GM18951 (cell line): ENCODE data around the gene TBRG4.

Experiments used
- POLR2A ChIP-seq: IDR thresholded peaks from 4 replicates; pipeline ENCODE4 v1.6.1; 2011; ENCODE audit warnings: mild to moderate bottlenecking; ENCODE audit not compliant: insufficient read length, insufficient read depth; ENCODE audit errors: extremely low read depth
- in situ Hi-C: fragments of 300-500 bp; cut with MboI; formaldehyde crosslinking; loops from one replicate; pipeline ENCODE4 v1.12.0; 2022; ENCODE audit warnings: low sequenced_read_pairs, mixed read lengths, inconsistent platforms; ENCODE audit not compliant: unreplicated experiment

TBRG4 gene

GRCh38 chr7:45080265-45080957 lies 31.1 kb downstream of the TBRG4 start:
- in situ Hi-C loops: no loop called here

GRCh38 chr7:45078125-45078681 lies 33.3 kb downstream of the TBRG4 start:
- in situ Hi-C loops: no loop called here
- TF ChIP-seq POLR2A: peak; percentile 15

More at GRCh38 chr7:45080265-45080957, 31.1 kb downstream of the TBRG4 start:
- TF ChIP-seq POLR2A: no peak

GRCh38 chr7:45077579-45077978 lies 33.9 kb downstream of the TBRG4 start:
- TF ChIP-seq POLR2A: no peak
- in situ Hi-C loops: no loop called here

GRCh38 chr7:45076946-45077345 lies 34.6 kb downstream of the TBRG4 start:
- in situ Hi-C loops: no loop called here
- TF ChIP-seq POLR2A: no peak

- TF ChIP-seq POLR2A: peak; percentile 0
- in situ Hi-C loops: no loop called here
Measured at GRCh38 chr7:45075871-45076796, 35.4 kb downstream of the TBRG4 start.

GRCh38 chr7:45075355-45075644 lies 36.2 kb downstream of the TBRG4 start:
- TF ChIP-seq POLR2A: no peak
- in situ Hi-C loops: no loop called here

- in situ Hi-C loops: no loop called here
- no peak for TF ChIP-seq POLR2A
Measured at GRCh38 chr7:45074528-45075354, 36.8 kb downstream of the TBRG4 start.

GRCh38 chr7:45073786-45074527 lies 37.5 kb downstream of the TBRG4 start:
- in situ Hi-C loops: no loop called here
- TF ChIP-seq POLR2A: no peak

- TF ChIP-seq POLR2A: no peak
- in situ Hi-C loops: no loop called here
Measured at GRCh38 chr7:45073031-45073785, 38.3 kb downstream of the TBRG4 start.

GRCh38 chr7:45072131-45073030 lies 39.1 kb downstream of the TBRG4 start:
- TF ChIP-seq POLR2A: no peak
- in situ Hi-C loops: no loop called here

- no peak for TF ChIP-seq POLR2A
- in situ Hi-C loops: no loop called here
Measured at GRCh38 chr7:45071528-45071927, 40.0 kb downstream of the TBRG4 start.
